GM18907 (cell line): ENCODE measurements around the gene GPD1.
"Not testable (repeated sequence)": the region's sequence is repeated elsewhere in the genome, so short reads cannot be mapped to it uniquely, and the experiment has no call there.

Source experiments
- ATAC-seq: cut with Tn5 transposase; IDR thresholded peaks from one replicate; pipeline ENCODE4 v1.9.1; 2021; ENCODE audit warnings: mild to moderate bottlenecking, moderate library complexity; ENCODE audit not compliant: unreplicated experiment

The GPD1 gene

GRCh38 chr12:50073206-50073605, 30.6 kb upstream of the GPD1 start:
- no peak for ATAC-seq

GRCh38 chr12:50073712-50074111, 30.1 kb upstream of the GPD1 start:
- no peak for ATAC-seq

- peak; percentile 80 for ATAC-seq
Observed at GRCh38 chr12:50074936-50075807, 28.6 kb upstream of the GPD1 start.

- ATAC-seq = no peak
Observed at GRCh38 chr12:50075808-50076170, 28.0 kb upstream of the GPD1 start.

GRCh38 chr12:50077099-50077498, 26.7 kb upstream of the GPD1 start:
- ATAC-seq = no peak

GRCh38 chr12:50078281-50078680, 25.5 kb upstream of the GPD1 start:
- ATAC-seq = no peak

- no peak for ATAC-seq
Observed at GRCh38 chr12:50079771-50080170, 24.0 kb upstream of the GPD1 start.

GRCh38 chr12:50081096-50081808, 22.6 kb upstream of the GPD1 start:
- no peak for ATAC-seq

GRCh38 chr12:50082644-50083043, 21.2 kb upstream of the GPD1 start:
- ATAC-seq = no peak

- no peak for ATAC-seq
Observed at GRCh38 chr12:50083301-50083700, 20.5 kb upstream of the GPD1 start.

GRCh38 chr12:50084409-50084774, 19.4 kb upstream of the GPD1 start:
- not testable (repeated sequence) for ATAC-seq

- ATAC-seq = peak; percentile 78
Observed at GRCh38 chr12:50084775-50085614, 18.8 kb upstream of the GPD1 start, which contains the start of gene SMARCD1. TSS of gene SMARCD1 (plus strand) at chr12:50085342. CDS start at chr12:50085370, 28 bp downstream.

- peak; percentile 11 for ATAC-seq
Observed at GRCh38 chr12:50085615-50086072, 18.2 kb upstream of the GPD1 start.

GRCh38 chr12:50086148-50086547, 17.7 kb upstream of the GPD1 start:
- ATAC-seq = no peak

- ATAC-seq = no peak
Observed at GRCh38 chr12:50087151-50087550, 16.7 kb upstream of the GPD1 start.

GRCh38 chr12:50087995-50088394, 15.8 kb upstream of the GPD1 start:
- ATAC-seq = no peak

GRCh38 chr12:50088577-50089335, 15.1 kb upstream of the GPD1 start:
- peak; percentile 38 for ATAC-seq

- no peak for ATAC-seq
Observed at GRCh38 chr12:50089730-50090129, 14.1 kb upstream of the GPD1 start.

- ATAC-seq = no peak
Observed at GRCh38 chr12:50090391-50090790, 13.4 kb upstream of the GPD1 start.

GRCh38 chr12:50097952-50098351, 5.9 kb upstream of the GPD1 start:
- ATAC-seq = no peak
